Activated gamma-delta T cell (primary cell): ENCODE results near the gene PKP4.
"Not testable (repeated sequence)": the region's sequence is repeated elsewhere in the genome, so short reads cannot be mapped to it uniquely, and the experiment has no call there.

Experiments
- DNase-seq: peaks from one replicate; lab custom pipeline; 2025; lab: John Stamatoyannopoulos, UW

Gene PKP4

GRCh38 chr2:158686210-158686691, 229.5 kb downstream of the PKP4 start:
- DNase-seq, result no peak

- no peak for DNase-seq
These were observed 230.6 kb downstream of the PKP4 start for GRCh38 chr2:158687315-158687714.

GRCh38 chr2:158688721-158689120, 232.0 kb downstream of the PKP4 start:
- DNase-seq, result no peak

- DNase-seq, result no peak
These were observed 232.6 kb downstream of the PKP4 start for GRCh38 chr2:158689391-158689790.

GRCh38 chr2:158690823-158691222, 234.1 kb downstream of the PKP4 start:
- DNase-seq, result no peak

GRCh38 chr2:158691619-158692018, 234.9 kb downstream of the PKP4 start:
- no peak for DNase-seq

- DNase-seq, result no peak
These were observed 235.8 kb downstream of the PKP4 start for GRCh38 chr2:158692372-158693103.

- DNase-seq, result no peak
These were observed 236.7 kb downstream of the PKP4 start for GRCh38 chr2:158693476-158693875.

- no peak for DNase-seq
These were observed 238.6 kb downstream of the PKP4 start for GRCh38 chr2:158695305-158695704.

GRCh38 chr2:158695744-158696143, 239.0 kb downstream of the PKP4 start:
- DNase-seq, result not testable (repeated sequence)

- DNase-seq, result no peak
These were observed 242.6 kb downstream of the PKP4 start for GRCh38 chr2:158699323-158699722.

GRCh38 chr2:158701101-158701500, 244.3 kb downstream of the PKP4 start:
- no peak for DNase-seq

GRCh38 chr2:158702740-158703139, 246.0 kb downstream of the PKP4 start:
- DNase-seq, result no peak

GRCh38 chr2:158704724-158705465, 248.1 kb downstream of the PKP4 start:
- not testable (repeated sequence) for DNase-seq

- no peak for DNase-seq
These were observed 256.2 kb downstream of the PKP4 start for GRCh38 chr2:158712791-158713522.

GRCh38 chr2:158713523-158714138, 256.9 kb downstream of the PKP4 start:
- DNase-seq, result no peak

- no peak for DNase-seq
These were observed 257.7 kb downstream of the PKP4 start for GRCh38 chr2:158714420-158714819.

GRCh38 chr2:158715357-158715756, 258.6 kb downstream of the PKP4 start:
- no peak for DNase-seq

- DNase-seq, result no peak
These were observed 259.5 kb downstream of the PKP4 start for GRCh38 chr2:158716121-158716791.

- DNase-seq, result no peak
These were observed 260.2 kb downstream of the PKP4 start for GRCh38 chr2:158716921-158717320.

GRCh38 chr2:158717366-158718195, 260.8 kb downstream of the PKP4 start:
- no peak for DNase-seq
